Measurements from ENCODE around the gene TBL3.

TBL3 gene

DNA sequence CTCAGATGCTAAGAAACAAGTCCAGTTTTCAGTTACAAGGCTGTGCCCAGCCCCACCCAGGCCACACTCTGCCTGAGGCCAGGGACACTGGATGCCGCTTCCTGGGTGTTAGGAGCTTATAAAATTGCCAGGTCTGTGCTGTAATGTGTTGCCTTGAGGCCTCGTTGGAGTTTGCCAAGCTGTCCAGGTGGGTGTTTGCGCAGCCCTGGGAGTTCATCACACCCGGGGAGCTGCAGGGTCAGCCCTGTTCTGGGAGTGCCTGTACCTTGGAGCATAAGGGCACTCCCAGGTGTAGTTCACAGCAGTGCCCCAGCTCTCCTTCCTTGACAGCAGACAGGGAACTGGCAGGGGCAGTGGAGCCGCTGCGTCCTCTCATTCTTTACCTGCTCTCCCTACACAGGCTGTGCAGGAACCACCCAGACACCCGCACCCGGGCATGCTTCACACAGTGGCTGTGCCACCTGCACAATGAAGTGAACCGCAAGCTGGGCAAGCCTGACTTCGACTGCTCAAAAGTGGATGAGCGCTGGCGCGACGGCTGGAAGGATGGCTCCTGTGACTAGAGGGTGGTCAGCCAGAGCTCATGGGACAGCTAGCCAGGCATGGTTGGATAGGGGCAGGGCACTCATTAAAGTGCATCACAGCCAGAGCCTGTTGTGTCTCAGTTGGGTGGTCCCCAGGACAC lies 13.8 kb downstream of the TBL3 start:
- H3K9me3 ChIP-seq (ENCODE audit: control insufficient read depth, low read length) = no peaks in the 10 kb centered on the region
- no peak overlapping the region for H3K27ac ChIP-seq
- peaks cover 7% of the 10 kb centered on the region for H3K4me1 ChIP-seq
- no peak overlapping the region for H3K9ac ChIP-seq
- H2AFZ ChIP-seq = no peak overlapping the region
- H3K4me3 ChIP-seq (ENCODE audit: low read depth, low read length) = peak overlapping the region; percentile 71
- no peaks in the 10 kb centered on the region for H3K27me3 ChIP-seq (ENCODE audit: control insufficient read depth, insufficient read depth, low read length)
- no peaks in the 10 kb centered on the region for H3K79me2 ChIP-seq
- no peaks in the 10 kb centered on the region for H3K36me3 ChIP-seq (ENCODE audit: control insufficient read depth, insufficient read depth, low read length)
- H3K4me2 ChIP-seq (ENCODE audit: low read length) = no peak overlapping the region
- TF ChIP-seq, protein P1, sequence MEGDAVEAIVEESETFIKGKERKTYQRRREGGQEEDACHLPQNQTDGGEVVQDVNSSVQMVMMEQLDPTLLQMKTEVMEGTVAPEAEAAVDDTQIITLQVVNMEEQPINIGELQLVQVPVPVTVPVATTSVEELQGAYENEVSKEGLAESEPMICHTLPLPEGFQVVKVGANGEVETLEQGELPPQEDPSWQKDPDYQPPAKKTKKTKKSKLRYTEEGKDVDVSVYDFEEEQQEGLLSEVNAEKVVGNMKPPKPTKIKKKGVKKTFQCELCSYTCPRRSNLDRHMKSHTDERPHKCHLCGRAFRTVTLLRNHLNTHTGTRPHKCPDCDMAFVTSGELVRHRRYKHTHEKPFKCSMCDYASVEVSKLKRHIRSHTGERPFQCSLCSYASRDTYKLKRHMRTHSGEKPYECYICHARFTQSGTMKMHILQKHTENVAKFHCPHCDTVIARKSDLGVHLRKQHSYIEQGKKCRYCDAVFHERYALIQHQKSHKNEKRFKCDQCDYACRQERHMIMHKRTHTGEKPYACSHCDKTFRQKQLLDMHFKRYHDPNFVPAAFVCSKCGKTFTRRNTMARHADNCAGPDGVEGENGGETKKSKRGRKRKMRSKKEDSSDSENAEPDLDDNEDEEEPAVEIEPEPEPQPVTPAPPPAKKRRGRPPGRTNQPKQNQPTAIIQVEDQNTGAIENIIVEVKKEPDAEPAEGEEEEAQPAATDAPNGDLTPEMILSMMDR (IDR thresholded peaks at IDR 0.05) = no peak

DNA sequence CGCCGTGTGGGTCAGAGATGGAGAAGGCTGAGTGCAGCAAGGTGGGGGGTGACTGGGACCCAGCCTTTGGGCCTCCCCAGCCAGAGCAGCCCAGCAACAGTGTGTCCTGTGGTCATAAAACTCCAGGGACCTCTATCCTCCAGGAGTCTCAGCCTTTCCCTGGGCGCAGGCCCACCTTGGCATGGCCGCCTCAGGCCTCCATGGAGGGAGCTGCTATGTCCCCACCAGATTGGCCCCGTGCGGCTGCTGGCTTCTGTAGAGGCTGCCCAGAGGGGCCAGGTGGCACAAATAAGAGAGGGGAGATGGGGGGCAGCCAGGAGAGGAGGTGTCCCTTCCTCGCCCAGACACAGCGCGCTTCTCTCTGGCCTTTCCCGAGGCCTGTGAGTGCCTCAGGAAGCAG lies 15.3 kb downstream of the TBL3 start:
- H3K36me3 ChIP-seq (ENCODE audit: control insufficient read depth, insufficient read depth, low read length) = no peaks in the 10 kb centered on the region
- no peak overlapping the region for H3K4me3 ChIP-seq (ENCODE audit: low read depth, low read length)
- no peaks in the 10 kb centered on the region for H3K9me3 ChIP-seq (ENCODE audit: control insufficient read depth, low read length)
- no peak overlapping the region for H3K4me2 ChIP-seq (ENCODE audit: low read length)
- H2AFZ ChIP-seq = no peak overlapping the region
- no peak overlapping the region for H3K27ac ChIP-seq
- no peak overlapping the region for H3K9ac ChIP-seq
- no peaks in the 10 kb centered on the region for H3K79me2 ChIP-seq
- TF ChIP-seq, protein P1 (IDR thresholded peaks at IDR 0.05) = no peak
- no peaks in the 10 kb centered on the region for H3K27me3 ChIP-seq (ENCODE audit: control insufficient read depth, insufficient read depth, low read length)
- H3K4me1 ChIP-seq = peaks cover 7% of the 10 kb centered on the region

DNA sequence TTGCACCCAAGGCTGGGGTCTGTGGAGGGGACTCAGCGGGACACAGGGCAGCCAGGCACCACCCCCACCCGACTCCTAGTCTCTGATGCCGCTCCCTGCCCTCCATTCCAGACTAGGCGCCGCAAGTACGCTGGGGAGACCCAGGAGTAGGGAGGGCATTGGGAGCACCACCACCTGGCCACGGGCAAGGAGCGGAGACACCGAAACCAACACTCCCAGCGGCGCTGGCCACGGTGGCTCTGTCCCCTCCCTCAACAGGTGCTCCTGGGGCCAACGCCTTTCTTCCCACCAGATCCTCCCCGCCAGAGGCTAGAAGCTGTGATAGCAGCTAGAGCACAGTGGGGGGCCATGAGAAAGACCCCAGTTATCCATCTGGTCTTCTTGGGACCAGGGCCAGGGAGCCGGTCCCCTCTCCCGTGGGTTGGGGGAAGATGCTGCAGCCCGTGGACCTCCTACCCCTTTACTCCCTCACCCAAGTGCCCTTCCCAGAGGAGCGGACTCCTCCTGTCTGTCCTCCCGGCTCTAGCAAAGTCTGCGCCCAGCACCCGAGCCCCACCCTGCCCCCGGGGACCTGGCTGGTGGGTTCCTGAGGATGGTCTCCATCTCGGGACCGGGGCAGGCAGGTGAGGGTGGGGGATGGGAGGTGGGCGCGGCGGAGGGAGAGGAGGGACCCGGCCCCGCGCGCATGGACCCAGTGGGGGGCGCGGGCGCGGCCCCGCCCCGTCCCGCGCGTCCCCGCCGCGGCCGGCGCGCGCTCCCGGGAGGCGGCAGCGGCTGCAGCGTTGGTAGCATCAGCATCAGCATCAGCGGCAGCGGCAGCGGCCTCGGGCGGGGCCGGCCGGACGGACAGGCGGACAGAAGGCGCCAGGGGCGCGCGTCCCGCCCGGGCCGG lies 17.6 kb downstream of the TBL3 start, which contains the start of gene SYNGR3:
TSS of gene SYNGR3 (plus strand) at position 762 of the 892 bp plus-strand sequence. CDS start 133 bp downstream, outside the sequence.
- H3K4me2 ChIP-seq (ENCODE audit: low read length) = peak within 1 kb of the TSS; percentile 89
- H3K4me3 ChIP-seq (ENCODE audit: low read depth, low read length) = peak within 1 kb of the TSS; percentile 68
- H3K9me3 ChIP-seq (ENCODE audit: control insufficient read depth, low read length) = no peaks in the 10 kb centered on the region
- no peak within 1 kb of the TSS for H3K9ac ChIP-seq
- peaks cover 7% of the 10 kb centered on the region for H3K4me1 ChIP-seq
- no peaks in the 10 kb centered on the region for H3K27me3 ChIP-seq (ENCODE audit: control insufficient read depth, insufficient read depth, low read length)
- H3K27ac ChIP-seq = no peak within 1 kb of the TSS
- H2AFZ ChIP-seq = peak within 1 kb of the TSS; percentile 73
- no peaks in the 10 kb centered on the region for H3K79me2 ChIP-seq
- TF ChIP-seq, protein P1 (IDR thresholded peaks at IDR 0.05) = no peak
- no peaks in the 10 kb centered on the region for H3K36me3 ChIP-seq (ENCODE audit: control insufficient read depth, insufficient read depth, low read length)

DNA sequence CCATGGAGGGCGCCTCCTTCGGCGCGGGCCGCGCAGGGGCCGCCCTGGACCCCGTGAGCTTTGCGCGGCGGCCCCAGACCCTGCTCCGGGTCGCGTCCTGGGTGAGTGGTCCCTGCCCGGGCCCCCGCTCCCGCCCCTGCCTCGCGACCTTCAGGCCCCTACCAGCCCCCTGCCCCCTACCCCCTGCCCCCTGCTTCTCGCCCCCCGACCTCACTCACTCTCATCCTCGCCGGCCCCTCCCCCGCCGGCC lies 18.2 kb downstream of the TBL3 start:
- Histone ChIP-seq H3K27me3 (ENCODE audit: control insufficient read depth, insufficient read depth, low read length) (no peaks in the 10 kb centered on the region), H3K79me2 (no peaks in the 10 kb centered on the region), H2AFZ (peak overlapping the region; percentile 73), H3K4me1 (peaks cover 5% of the 10 kb centered on the region), H3K27ac (no peak overlapping the region), H3K4me2 (ENCODE audit: low read length) (no peak overlapping the region), H3K36me3 (ENCODE audit: control insufficient read depth, insufficient read depth, low read length) (no peaks in the 10 kb centered on the region), H3K9ac (no peak overlapping the region), H3K4me3 (ENCODE audit: low read depth, low read length) (peak overlapping the region; percentile 68), H3K9me3 (ENCODE audit: control insufficient read depth, low read length) (no peaks in the 10 kb centered on the region)
- TF ChIP-seq, protein P1 (IDR thresholded peaks at IDR 0.05) = no peak
